Endothelial cell of umbilical vein (primary cell): Measurements from ENCODE around the gene HOXA10. TPM values are rescaled to one million over a fixed set of nuclear protein-coding genes. Genes with fewer than 3 reads are reported as not detected.
A peak's percentile ranks its signal among the peaks of the same experiment; 100 is the strongest.

ENCODE experiments used
- BruUV-seq: library from RNA; stranded (reverse); fragments of 400-500 nt; replicated peaks from 2 replicates; lab custom pipeline; 2021; lab: Mats Ljungman, UMichigan
- CTCF ChIA-PET: fragments of 300-600, 350-600 bp; sonication (Branson Sonifier 250); formaldehyde crosslinking; loops from one replicate; lab custom pipeline; 2021; ENCODE audit warnings: antibody characterized with exemption, inconsistent platforms; lab: Charles Lee
- POLR2A ChIA-PET: fragments of 300-600, 350-600 bp; sonication (Branson Sonifier 250); formaldehyde crosslinking; loops from one replicate; lab custom pipeline; 2021; ENCODE audit warnings: antibody characterized with exemption, inconsistent platforms; lab: Charles Lee
- DNase-seq: peaks from one replicate; pipeline ENCODE4 v3.0.0-alpha.2; 2011; ENCODE audit warnings: low read depth, low spot score
- FAIRE-seq: peaks from 2 replicates; lab custom pipeline; 2011; peaks lifted over from hg19 to GRCh38; lab: Jason Lieb, UNC
- H2AFZ ChIP-seq: 2 replicates; pipeline ENCODE4 v1.6.0; 2012; ENCODE audit warnings: low read depth, low read length, control low read depth, inconsistent platforms
- H3K27ac ChIP-seq: 2 replicates; pipeline ENCODE4 v1.5.1; 2011; ENCODE audit warnings: low read depth, mild to moderate bottlenecking, control low read depth, low read length, moderate library complexity; ENCODE audit not compliant: insufficient read depth
- H3K27me3 ChIP-seq, 2 experiments: 2 replicates each; pipeline versions ENCODE4 v1.6.0 to v1.6.1; 2011; ENCODE audit warnings: low read length in 2 of 2, mixed read lengths in 1 of 2; ENCODE audit not compliant: control insufficient read depth in 2 of 2, insufficient read depth in 2 of 2
- H3K36me3 ChIP-seq, 2 experiments: 2 replicates in 1 of 2; 3 replicates in 1 of 2; pipeline ENCODE4 v1.5.1; 2011; ENCODE audit warnings: low read length in 2 of 2, mild to moderate bottlenecking in 1 of 2, moderate library complexity in 1 of 2; ENCODE audit not compliant: control insufficient read depth in 2 of 2, insufficient read depth in 2 of 2; ENCODE audit errors: extremely low read depth in 1 of 2
- H3K4me1 ChIP-seq: 3 replicates; pipeline ENCODE4 v1.5.1; 2011; ENCODE audit warnings: mild to moderate bottlenecking, low read length; ENCODE audit not compliant: control insufficient read depth, insufficient read depth; ENCODE audit errors: extremely low read depth
- H3K4me2 ChIP-seq: 2 replicates; pipeline ENCODE4 v1.6.1; 2011; ENCODE audit warnings: low read length, control low read depth, mixed read lengths; ENCODE audit not compliant: insufficient read depth
- H3K4me3 ChIP-seq, 3 experiments: fragments of 200-600 bp in 1 of 3; sonication (generic), shearing (Covaris generic) in 1 of 3; replicated peaks in 1 of 3; 2 replicates each; pipeline ENCODE4 v1.5.1; 2011 to 2016; ENCODE audit warnings: control low read depth in 3 of 3, low read length in 3 of 3, mild to moderate bottlenecking in 2 of 3, inconsistent platforms in 1 of 3, low read depth in 1 of 3, moderate library complexity in 1 of 3; ENCODE audit not compliant: insufficient read depth in 1 of 3
- H3K79me2 ChIP-seq: 2 replicates; pipeline ENCODE4 v1.6.0; 2012; ENCODE audit warnings: low read length, inconsistent platforms; ENCODE audit not compliant: control insufficient read depth, insufficient read depth
- H3K9ac ChIP-seq: replicated peaks from 2 replicates; pipeline ENCODE3; 2011; ENCODE audit warnings: low read length, control low read depth; ENCODE audit not compliant: insufficient read depth; ENCODE audit errors: extremely low read depth
- H3K9me1 ChIP-seq: replicated peaks from 3 replicates; pipeline ENCODE4 v1.6.0; 2011; ENCODE audit warnings: mild to moderate bottlenecking, low read length; ENCODE audit not compliant: control insufficient read depth, insufficient read depth; ENCODE audit errors: extremely low read depth
- H3K9me3 ChIP-seq: replicated peaks from 2 replicates; pipeline ENCODE4 v1.5.1; 2012; ENCODE audit warnings: low read length, inconsistent platforms; ENCODE audit not compliant: control insufficient read depth, insufficient read depth
- H4K20me1 ChIP-seq: replicated peaks from 2 replicates; pipeline ENCODE3; 2011; ENCODE audit warnings: mild to moderate bottlenecking, low read length; ENCODE audit not compliant: control insufficient read depth, insufficient read depth; ENCODE audit errors: extremely low read depth
- CTCF ChIP-seq, 2 donors: IDR thresholded peaks; 1 replicate in 1 of 2; 2 replicates in 1 of 2; pipeline ENCODE4 v1.5.1; 2011; ENCODE audit warnings: low read length in 2 of 2, mild to moderate bottlenecking in 2 of 2, moderate library complexity in 2 of 2, control low read depth in 1 of 2, inconsistent platforms in 1 of 2, low read depth in 1 of 2; ENCODE audit not compliant: insufficient read depth in 1 of 2; ENCODE audit errors: extremely low read depth in 1 of 2
- EZH2 ChIP-seq: IDR thresholded peaks from 2 replicates; pipeline ENCODE4 v1.6.1; 2012; ENCODE audit warnings: borderline replicate concordance, low read depth, mild to moderate bottlenecking, moderate library complexity, low read length, inconsistent platforms; ENCODE audit not compliant: severe bottlenecking
- FOS ChIP-seq: IDR thresholded peaks from 2 replicates; pipeline ENCODE4 v1.6.1; 2011; ENCODE audit warnings: mild to moderate bottlenecking, low read length, moderate library complexity, borderline replicate concordance; ENCODE audit not compliant: insufficient read depth
- GATA2 ChIP-seq: IDR thresholded peaks from 2 replicates; pipeline ENCODE4 v1.7.0; 2011; ENCODE audit warnings: low read depth, mild to moderate bottlenecking, moderate library complexity, mixed read lengths, low read length; ENCODE audit not compliant: insufficient read length, insufficient read depth
- JUN ChIP-seq: IDR thresholded peaks from 2 replicates; pipeline ENCODE4 v1.6.1; 2011; ENCODE audit warnings: borderline replicate concordance, low read depth; ENCODE audit not compliant: insufficient read length, insufficient read depth
- MAX ChIP-seq: IDR thresholded peaks from 2 replicates; pipeline ENCODE4 v1.6.1; 2011; ENCODE audit not compliant: insufficient read depth, insufficient read length
- MYC ChIP-seq: IDR thresholded peaks from one replicate; pipeline ENCODE4 v1.6.1; 2011; ENCODE audit warnings: mild to moderate bottlenecking, low read depth, low read length
- POLR2A ChIP-seq: IDR thresholded peaks from 2 replicates; pipeline ENCODE4 v1.6.1; 2012; ENCODE audit warnings: low read depth, mild to moderate bottlenecking, control low read depth, low read length
- POLR2AphosphoS5 ChIP-seq: IDR thresholded peaks from 2 replicates; pipeline ENCODE4 v1.6.1; 2012; ENCODE audit warnings: low read depth, mild to moderate bottlenecking, control low read depth, low read length, moderate library complexity; ENCODE audit not compliant: insufficient read depth
- dilution Hi-C: fragments of 300-500 bp; cut with MboI; formaldehyde crosslinking; loops from one replicate; pipeline ENCODE4 v1.15.0; 2019; ENCODE audit warnings: low sequenced_read_pairs; ENCODE audit not compliant: extremely low pct_ligation_motif_present
- intact Hi-C: fragments of 100-400 bp; cut with micrococcal nuclease; formaldehyde crosslinking; loops from one replicate; pipeline ENCODE4 v1.10.0; 2022
- polyA plus RNA-seq, 4 experiments: library from polyadenylated mRNA; depleted of rRNA in 3 of 4; stranded (reverse) in 3 of 4; unstranded in 1 of 4; fragments of >200 nt; gene quantifications; 2 replicates each; pipeline versions ENCODE4 v1.2.1 to v1.2.3, GENCODE V29; 2011 to 2012; ENCODE audit warnings: missing spikeins in 1 of 4
- total RNA-seq: library from RNA; stranded (reverse); gene quantifications from 2 replicates; pipeline ENCODE4 v1.2.3, GENCODE V29; 2021

Gene HOXA10
- total and polyA plus RNA-seq, 2 donors (not counting 3 experiments of a cell fraction or from before 2014, with no cell fraction given), result 24.4 to 30.3 TPM

- POLR2A ChIA-PET, result interaction anchor here (0.9 to 2.5 kb wide), 5 partner anchors 8 to 977 kb away, joined by 3 to 8 read pairs (median 7); partner anchors contain the start of genes HNRNPA2B1, HOXA11, HOXA3 and HOXA9
- Histone ChIP-seq H3K9ac (peak overlapping the region; percentile 95), H3K4me3 (peak overlapping the region; percentile 53 to 94 (median 69))
Observed at GRCh38 chr7:27176962-27177794, 3.1 kb upstream of the HOXA10 start.

More at GRCh38 chr7:27176962-27177794, 3.1 kb upstream of the HOXA10 start:
- H3K4me2 ChIP-seq, result peak overlapping the region; percentile 98
- TF ChIP-seq EZH2 (no peak), CTCF (IDR thresholded peaks at IDR 0.05; ENCODE audit: extremely low read depth in 1 of 2, insufficient read depth in 1 of 2, low read depth in 1 of 2, low read length in 2 of 2) (no peak), POLR2A (no peak), FOS (no peak), MAX (no peak), POLR2AphosphoS5 (no peak), JUN (no peak), MYC (no peak), GATA2 (no peak)
- CTCF ChIA-PET, result interaction anchor here (0.7 to 8.0 kb wide), 11 partner anchors 8 to 597 kb away, joined by 3 to 86 read pairs (median 6); partner anchors contain the start of genes HOXA3, HOXA5 and HOXA7
- no peaks in the 10 kb centered on the region for H3K27me3 ChIP-seq
- H3K36me3 ChIP-seq, result no peaks in the 10 kb centered on the region
- no peaks in the 10 kb centered on the region for H3K9me1 ChIP-seq
- FAIRE-seq (peak; percentile 55), DNase-seq (peak; percentile 69)
- no peaks in the 10 kb centered on the region for H4K20me1 ChIP-seq
- H2AFZ ChIP-seq, result no peak overlapping the region
- dilution Hi-C loops (no loop called here), intact Hi-C loops (loop anchor here (1.0 kb wide), 1 partner anchor 8 kb away; the partner anchor contains the start of gene HOXA11)
- H3K9me3 ChIP-seq, result no peaks in the 10 kb centered on the region
- H3K4me1 ChIP-seq, result peaks cover 60% of the 10 kb centered on the region
- no TSS peak for BruUV-seq
- H3K79me2 ChIP-seq, result peaks cover 94% of the 10 kb centered on the region
- peak overlapping the region; percentile 96 for H3K27ac ChIP-seq
